Measurements from ENCODE around the gene HOXA6. TPM values are rescaled to one million over a fixed set of nuclear protein-coding genes. Genes with fewer than 3 reads are reported as not detected.

The HOXA6 gene
- total RNA-seq, 4 donors from 2014 or later: 0.26 to 1.3 TPM; not detected in 2

DNA sequence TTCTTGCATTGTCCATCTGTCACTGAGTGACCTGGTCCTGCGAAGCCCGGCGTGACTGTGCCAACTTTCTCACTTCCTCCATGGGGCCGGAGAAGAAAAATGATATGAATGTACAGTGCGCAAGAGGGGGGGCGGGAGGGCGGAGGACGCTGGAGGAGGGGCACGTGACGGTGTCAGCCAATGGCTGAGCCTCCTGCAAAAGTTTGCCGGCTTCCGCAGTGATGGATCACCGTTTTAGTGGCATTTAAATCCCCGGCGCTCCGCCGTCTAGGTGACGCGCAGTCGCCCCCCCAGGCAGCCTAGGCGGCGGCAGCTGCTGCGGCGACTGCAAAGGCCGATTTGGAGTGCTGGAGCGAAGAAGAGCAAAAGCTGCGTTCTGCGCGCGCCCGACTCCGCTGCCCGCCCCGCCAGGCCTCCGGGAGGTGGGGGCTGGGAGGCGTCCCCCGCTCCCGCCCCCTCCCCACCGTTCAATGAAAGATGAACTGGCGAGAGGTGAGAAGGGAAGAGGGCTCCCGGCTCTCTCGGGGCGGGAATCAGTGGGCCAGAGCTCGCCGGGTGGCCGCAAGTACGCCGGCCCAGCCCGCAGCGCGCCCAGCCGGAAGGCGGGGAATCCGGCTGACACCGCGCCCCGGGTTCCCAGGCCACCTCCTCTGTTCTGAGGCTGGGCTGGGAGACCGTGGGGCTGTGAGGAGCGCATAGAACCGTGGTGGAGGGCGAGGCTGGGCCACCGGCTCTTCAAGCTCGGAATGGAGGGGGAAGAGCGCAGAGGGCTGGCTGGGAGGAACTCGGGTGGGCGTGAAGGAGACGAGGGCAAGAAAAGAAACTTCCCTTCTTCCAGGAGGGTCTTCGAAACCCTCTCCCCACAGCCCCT lies 51.4 kb downstream of the HOXA6 start, which contains the start of gene HOXA1:
Gene HOXA1 (minus strand): TSS at position 104 of the 871 bp plus-strand sequence. CDS start 88 bp downstream, at position 16.
- TF ChIP-seq, protein P1, sequence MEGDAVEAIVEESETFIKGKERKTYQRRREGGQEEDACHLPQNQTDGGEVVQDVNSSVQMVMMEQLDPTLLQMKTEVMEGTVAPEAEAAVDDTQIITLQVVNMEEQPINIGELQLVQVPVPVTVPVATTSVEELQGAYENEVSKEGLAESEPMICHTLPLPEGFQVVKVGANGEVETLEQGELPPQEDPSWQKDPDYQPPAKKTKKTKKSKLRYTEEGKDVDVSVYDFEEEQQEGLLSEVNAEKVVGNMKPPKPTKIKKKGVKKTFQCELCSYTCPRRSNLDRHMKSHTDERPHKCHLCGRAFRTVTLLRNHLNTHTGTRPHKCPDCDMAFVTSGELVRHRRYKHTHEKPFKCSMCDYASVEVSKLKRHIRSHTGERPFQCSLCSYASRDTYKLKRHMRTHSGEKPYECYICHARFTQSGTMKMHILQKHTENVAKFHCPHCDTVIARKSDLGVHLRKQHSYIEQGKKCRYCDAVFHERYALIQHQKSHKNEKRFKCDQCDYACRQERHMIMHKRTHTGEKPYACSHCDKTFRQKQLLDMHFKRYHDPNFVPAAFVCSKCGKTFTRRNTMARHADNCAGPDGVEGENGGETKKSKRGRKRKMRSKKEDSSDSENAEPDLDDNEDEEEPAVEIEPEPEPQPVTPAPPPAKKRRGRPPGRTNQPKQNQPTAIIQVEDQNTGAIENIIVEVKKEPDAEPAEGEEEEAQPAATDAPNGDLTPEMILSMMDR (IDR thresholded peaks at IDR 0.05): no peak
- peak in 3 of 4 donors; percentile 51 to 88 (median 81) for TF ChIP-seq POLR2A (IDR thresholded peaks at IDR 0.05)
- H3K27ac ChIP-seq: peak within 1 kb of the TSS; percentile 96 to 99 (median 98)
- H3K4me1 ChIP-seq: peaks cover 0 to 64% (median 15%) of the 10 kb centered on the region in 3 donors
- peak within 1 kb of the TSS; percentile 85 to 97 (median 92) for H3K4me3 ChIP-seq
- 0 to 1% methylated on average over 6 to 20 of the region's 68 CpGs for WGBS, 2 donors
- DNase-seq: peak; percentile 52
- no peaks in the 10 kb centered on the region for H3K9me3 ChIP-seq
- no peaks in the 10 kb centered on the region for H3K36me3 ChIP-seq
- intact Hi-C loops (cut with DNase I): loop anchor here (5.0 kb wide), 1 partner anchor 234 kb away; the partner anchor contains the start of gene SKAP2
- no peaks in the 10 kb centered on the region for H3K27me3 ChIP-seq

Small RNAs within 50 kb of the gene (small RNA-seq; reads per million reads assigned to genes)
- gene AC004080.5: 0 reads per million in 4 donors
- gene RF01977: 0 reads per million in 4 donors
- 0 reads per million in 4 donors for gene RF02140
- gene RF02141: 0 reads per million in 4 donors

Other genes with a start within 250 kb of the HOXA6 start
- gene HOXA1, start 51.8 kb downstream of the HOXA6 start, total RNA-seq: 1 to 10 TPM; 1.6 to 2.5 (median 2.2) TPM
- gene HOXA2, start 45.1 kb downstream of the HOXA6 start, total RNA-seq: 1 to 10 TPM in 3 of 4 donors, under 1 TPM in 1; 0.27 to 3.6 (median 1.5) TPM
- 1 to 10 TPM; 2.9 to 6.7 (median 4.1) TPM for gene HOXA4, start 17.0 kb downstream of the HOXA6 start, total RNA-seq
- gene HOXA5, start 4.1 kb downstream of the HOXA6 start, total RNA-seq: 1 to 10 TPM; 3.6 to 8.2 (median 6.8) TPM
- 1 to 10 TPM; 3.6 to 8.7 (median 6.6) TPM for gene HOXA3, start 4.8 kb upstream of the HOXA6 start, total RNA-seq
- under 1 TPM; 0.23 to 0.76 (median 0.48) TPM for gene HOXA7, start 8.9 kb upstream of the HOXA6 start, total RNA-seq
- gene HOXA9, start 17.8 kb upstream of the HOXA6 start, total RNA-seq: 1 to 10 TPM in 1 of 4 donors, under 1 TPM in 1, not detected in 2; 0.57 to 1.1 TPM
- gene HOXA10, start 26.5 kb upstream of the HOXA6 start, total RNA-seq: not detected
- not detected for gene HOXA11, start 37.5 kb upstream of the HOXA6 start, total RNA-seq
- not detected for gene HOXA13, start 52.3 kb upstream of the HOXA6 start, total RNA-seq
- gene EVX1, start 95.0 kb upstream of the HOXA6 start, total RNA-seq: not detected

Data from esophagus squamous epithelium (tissue), 5 donors.